ENCODE results near the gene TMC7.
"Not testable (repeated sequence)": the region's sequence is repeated elsewhere in the genome, so short reads cannot be mapped to it uniquely, and the experiment has no call there.

DNA sequence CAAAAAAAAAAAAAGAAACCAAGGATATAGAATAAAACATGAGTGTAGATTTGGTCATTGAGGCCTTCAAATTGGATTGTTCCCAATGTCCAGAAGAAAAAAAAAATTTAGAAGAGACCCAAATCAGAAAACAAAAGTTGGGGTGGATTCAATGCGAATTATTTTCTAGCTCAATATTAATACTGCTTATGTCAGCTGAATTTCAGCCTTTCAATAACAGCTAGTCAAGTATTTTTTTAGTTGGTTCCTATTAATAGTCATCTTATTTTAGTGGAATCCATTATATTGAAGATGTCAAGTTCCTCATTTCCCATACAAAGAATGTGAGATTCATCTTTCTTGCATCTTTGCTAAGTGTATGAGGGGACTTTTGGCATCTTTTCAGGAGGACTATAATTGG, 1.5 kb downstream of the TMC7 start:
- TF ChIP-seq, protein P1, sequence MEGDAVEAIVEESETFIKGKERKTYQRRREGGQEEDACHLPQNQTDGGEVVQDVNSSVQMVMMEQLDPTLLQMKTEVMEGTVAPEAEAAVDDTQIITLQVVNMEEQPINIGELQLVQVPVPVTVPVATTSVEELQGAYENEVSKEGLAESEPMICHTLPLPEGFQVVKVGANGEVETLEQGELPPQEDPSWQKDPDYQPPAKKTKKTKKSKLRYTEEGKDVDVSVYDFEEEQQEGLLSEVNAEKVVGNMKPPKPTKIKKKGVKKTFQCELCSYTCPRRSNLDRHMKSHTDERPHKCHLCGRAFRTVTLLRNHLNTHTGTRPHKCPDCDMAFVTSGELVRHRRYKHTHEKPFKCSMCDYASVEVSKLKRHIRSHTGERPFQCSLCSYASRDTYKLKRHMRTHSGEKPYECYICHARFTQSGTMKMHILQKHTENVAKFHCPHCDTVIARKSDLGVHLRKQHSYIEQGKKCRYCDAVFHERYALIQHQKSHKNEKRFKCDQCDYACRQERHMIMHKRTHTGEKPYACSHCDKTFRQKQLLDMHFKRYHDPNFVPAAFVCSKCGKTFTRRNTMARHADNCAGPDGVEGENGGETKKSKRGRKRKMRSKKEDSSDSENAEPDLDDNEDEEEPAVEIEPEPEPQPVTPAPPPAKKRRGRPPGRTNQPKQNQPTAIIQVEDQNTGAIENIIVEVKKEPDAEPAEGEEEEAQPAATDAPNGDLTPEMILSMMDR (IDR thresholded peaks at IDR 0.05) = not testable (repeated sequence)
- TF ChIP-seq POLR2A (IDR thresholded peaks at IDR 0.05) = not testable (repeated sequence)

All from right lobe of liver (tissue), 4 donors.